GM12878 (cell line): ENCODE results near the gene DIP2B. TPM values are rescaled to one million over a fixed set of nuclear protein-coding genes. Genes with fewer than 3 reads are reported as not detected.

Source experiments
- ATAC-seq: fragments of 200-7000 bp; cut with Tn5 transposase; 3 replicates; pipeline ENCODE4 v1.9.1; 2020; ENCODE audit warnings: mild to moderate bottlenecking, moderate library complexity
- BruUV-seq: library from RNA; stranded (reverse); fragments of 400-500 nt; replicated peaks from 2 replicates; lab custom pipeline; 2021; lab: Mats Ljungman, UMichigan
- CTCF ChIA-PET: fragments of 300-600 bp; sonication (Branson Sonifier 250); formaldehyde crosslinking; extraction: SDS; loops from one replicate; lab custom pipeline; 2021; ENCODE audit warnings: inconsistent platforms; lab: Yijun Ruan, JAX
- POLR2A ChIA-PET: fragments of 350-600 bp; formaldehyde crosslinking; extraction: SDS; loops from one replicate; lab custom pipeline; 2021; ENCODE audit warnings: inconsistent platforms; lab: Charles Lee
- RAD21 ChIA-PET: fragments of 300-600 bp; sonication (Branson Sonifier 250); formaldehyde crosslinking; loops from one replicate; lab custom pipeline; 2023; ENCODE audit warnings: antibody characterized with exemption; ENCODE audit not compliant: unreplicated experiment; lab: Charles Lee
- SMC1A ChIA-PET: fragments of 300-600 bp; sonication (Branson Sonifier 250); formaldehyde crosslinking; loops from one replicate; lab custom pipeline; 2023; ENCODE audit not compliant: unreplicated experiment, uncharacterized antibody; lab: Charles Lee
- DNase-seq: peaks from one replicate; pipeline ENCODE4 v3.0.0-alpha.2; 2011; ENCODE audit warnings: low read depth, low spot score
- FAIRE-seq: peaks from 3 replicates; lab custom pipeline; 2011; peaks lifted over from hg19 to GRCh38; lab: Jason Lieb, UNC
- H2AFZ ChIP-seq: 2 replicates; pipeline ENCODE4 v1.6.0; 2011; ENCODE audit warnings: low read depth, low read length, control low read depth; ENCODE audit not compliant: control insufficient read depth
- H3K27ac ChIP-seq: 2 replicates; pipeline ENCODE4 v1.5.1; 2011; ENCODE audit warnings: control low read depth; ENCODE audit not compliant: control insufficient read depth, insufficient read depth
- H3K27me3 ChIP-seq, 2 experiments: replicated peaks in 1 of 2; 2 replicates each; pipeline versions ENCODE4 v1.6.0 to v1.6.1; 2011; ENCODE audit warnings: low read length in 1 of 2; ENCODE audit not compliant: control insufficient read depth in 2 of 2, insufficient read depth in 2 of 2
- H3K36me3 ChIP-seq, 2 experiments: 2 replicates each; pipeline ENCODE4 v1.5.1; 2011; ENCODE audit warnings: low read length in 1 of 2; ENCODE audit not compliant: control insufficient read depth in 2 of 2, insufficient read depth in 2 of 2
- H3K4me1 ChIP-seq: 2 replicates; pipeline ENCODE4 v1.6.1; 2011; ENCODE audit warnings: mild to moderate bottlenecking, low read length, moderate library complexity, mixed read lengths; ENCODE audit not compliant: control insufficient read depth, insufficient read depth
- H3K4me2 ChIP-seq: 2 replicates; pipeline ENCODE4 v1.6.0; 2011; ENCODE audit warnings: control low read depth; ENCODE audit not compliant: control insufficient read depth, insufficient read depth
- H3K4me3 ChIP-seq: fragments of 200-600 bp; sonication (generic); 2 replicates; pipeline ENCODE4 v1.5.1; 2016
- H3K79me2 ChIP-seq: 2 replicates; pipeline ENCODE4 v1.6.0; 2011; ENCODE audit warnings: low read length; ENCODE audit not compliant: control insufficient read depth, insufficient read depth
- H3K9ac ChIP-seq: 2 replicates; pipeline ENCODE4 v1.8.0; 2011; ENCODE audit warnings: low read length, control low read depth, mixed read lengths; ENCODE audit not compliant: control insufficient read depth, insufficient read depth
- H3K9me3 ChIP-seq: replicated peaks from 3 replicates; pipeline ENCODE4 v1.5.1; 2011; ENCODE audit warnings: mild to moderate bottlenecking, low read length; ENCODE audit not compliant: control insufficient read depth, insufficient read depth
- H4K20me1 ChIP-seq: 2 replicates; pipeline ENCODE4 v1.6.0; 2011; ENCODE audit not compliant: control insufficient read depth, insufficient read depth
- ASH2L ChIP-seq: fragments of 300-600, 200-600 bp; sonication (generic); IDR thresholded peaks from 2 replicates; pipeline ENCODE4 v1.6.1; 2017; ENCODE audit warnings: low read depth, mild to moderate bottlenecking, borderline replicate concordance
- ATF2 ChIP-seq: IDR thresholded peaks from 2 replicates; pipeline ENCODE4 v1.6.1; 2012; ENCODE audit warnings: low read length, inconsistent platforms
- BCL3 ChIP-seq: IDR thresholded peaks from 2 replicates; pipeline ENCODE4 v1.6.1; 2011; ENCODE audit warnings: borderline replicate concordance, low read depth, mild to moderate bottlenecking, moderate library complexity, low read length; ENCODE audit not compliant: insufficient read depth, poor library complexity, severe bottlenecking
- FOXM1 ChIP-seq: IDR thresholded peaks from 2 replicates; pipeline ENCODE4 v1.6.1; 2012; ENCODE audit warnings: low read depth, mild to moderate bottlenecking, inconsistent platforms, low read length, moderate library complexity
- IRF4 ChIP-seq: IDR thresholded peaks from 2 replicates; pipeline ENCODE4 v1.6.1; 2011; ENCODE audit warnings: low read depth, low read length
- NKRF ChIP-seq: fragments of 450-650 bp; conservative IDR thresholded peaks from 2 replicates; pipeline ENCODE4 v1.6.1; 2017; ENCODE audit warnings: mild to moderate bottlenecking, moderate library complexity
- NR2C1 ChIP-seq: fragments of 450-650 bp; IDR thresholded peaks from 2 replicates; pipeline ENCODE4 v1.6.1; 2017; ENCODE audit warnings: antibody characterized with exemption, mild to moderate bottlenecking, moderate library complexity
- RELA ChIP-seq: fragments of 450-650 bp; IDR thresholded peaks from 2 replicates; pipeline ENCODE4 v1.8.0; 2014; ENCODE audit warnings: borderline replicate concordance; ENCODE audit not compliant: partially characterized antibody
- TAF1 ChIP-seq: IDR thresholded peaks from 2 replicates; pipeline ENCODE4 v1.6.1; 2011; ENCODE audit warnings: mild to moderate bottlenecking, low read depth, low read length, borderline replicate concordance
- TCF3 ChIP-seq: IDR thresholded peaks from 2 replicates; pipeline ENCODE4 v1.6.1; 2012; ENCODE audit warnings: low read depth, mild to moderate bottlenecking, low read length, borderline replicate concordance; ENCODE audit not compliant: insufficient read depth
- YBX1 ChIP-seq: fragments of 450-650 bp; IDR thresholded peaks from 2 replicates; pipeline ENCODE4 v1.6.1; 2016; ENCODE audit warnings: antibody characterized with exemption
- ZNF217 ChIP-seq: fragments of 450-650 bp; IDR thresholded peaks from 2 replicates; pipeline ENCODE4 v1.6.1; 2017; ENCODE audit warnings: antibody characterized with exemption, mild to moderate bottlenecking
- WGBS: methylation state at CpG from one replicate; pipeline ENCODE4 v1.1.6; 2016; ENCODE audit warnings: low lambda C conversion rate; ENCODE audit not compliant: insufficient replicate concordance, insufficient coverage; ENCODE audit errors: missing lambda C conversion rate; 5-methylcytosine and 5-hydroxymethylcytosine counted together
- in situ Hi-C: fragments of 300-500 bp; cut with MboI; formaldehyde crosslinking; loops from 9 replicates; pipeline ENCODE4 v1.14.3; 2018; ENCODE audit warnings: mixed read lengths
- intact Hi-C: fragments of 100-400 bp; cut with micrococcal nuclease; formaldehyde crosslinking; loops from one replicate; pipeline ENCODE4 v1.14.2; 2022; ENCODE audit not compliant: unreplicated experiment
- polyA plus RNA-seq, 11 experiments: library from polyadenylated mRNA; depleted of rRNA in 4 of 11; unstranded in 6 of 11; stranded (reverse) in 5 of 11; fragments of >200 nt; fragmentation: Nextera tagmentation in 4 of 11; fragmentation: Illumina TruSeq in 1 of 11; extraction: Ambion mirVana in 4 of 11; extraction: Trizol in 1 of 11; gene quantifications; 1 replicate in 1 of 11; 2 replicates in 10 of 11; pipeline versions ENCODE4 v1.2.1 to v1.2.3, GENCODE V29; 2011 to 2016; ENCODE audit warnings: inconsistent platforms in 2 of 11, missing spikeins in 2 of 11, low read depth in 1 of 11
- total RNA-seq, 4 experiments: library from RNA; depleted of rRNA in 3 of 4; stranded (reverse); fragments of >200 nt in 3 of 4; fragmentation: Illumina TruSeq in 1 of 4; extraction: Trizol in 1 of 4; gene quantifications; 2 replicates each; pipeline versions ENCODE4 v1.2.1 to v1.2.3, GENCODE V29; 2013 to 2021

DIP2B gene
- total and polyA plus RNA-seq, 10 of the 15 experiments (the other 5 are each of a cell fraction or from before 2014, with no cell fraction given): 4.5 to 30.0 (median 18.6) TPM

- no peak overlapping the region for H3K4me3 ChIP-seq
- H3K9me3 ChIP-seq: no peaks in the 10 kb centered on the region
- ChIA-PET SMC1A (no interaction called here), CTCF (no interaction called here), RAD21 (no interaction called here), POLR2A (no interaction called here)
- intact Hi-C loops (no loop called here), in situ Hi-C loops (no loop called here)
- H3K79me2 ChIP-seq: no peaks in the 10 kb centered on the region
- H3K4me1 ChIP-seq: no peaks in the 10 kb centered on the region
- 95% methylated on average over 6 of the region's 6 CpGs for WGBS
- no TSS peak for BruUV-seq
- DNase-seq: no peak
- H3K4me2 ChIP-seq: no peak overlapping the region
- H2AFZ ChIP-seq: no peak overlapping the region
- no peak for FAIRE-seq
- no peak for TF ChIP-seq RELA
- TF ChIP-seq NKRF: no peak
- TF ChIP-seq IRF4: no peak
- no peak for TF ChIP-seq ZNF217
- no peak for TF ChIP-seq BCL3
- no peak for TF ChIP-seq ATF2
- no peak for TF ChIP-seq TAF1
- TF ChIP-seq NR2C1: no peak
- TF ChIP-seq TCF3: no peak
- no peak for TF ChIP-seq YBX1
- TF ChIP-seq FOXM1: no peak
- TF ChIP-seq ASH2L: no peak
- H3K36me3 ChIP-seq: peaks cover 2 to 26% of the 10 kb centered on the region in 2 experiments
- H3K27me3 ChIP-seq: no peaks in the 10 kb centered on the region
- no peak overlapping the region for H3K9ac ChIP-seq
- H3K27ac ChIP-seq: no peak overlapping the region
- no peaks in the 10 kb centered on the region for H4K20me1 ChIP-seq
- ATAC-seq: no peak
Observed at GRCh38 chr12:50711121-50711520, 206.3 kb downstream of the DIP2B start.
